GM12891 (cell line): ENCODE measurements around the gene C17orf50.

Source experiments
- PAX5 ChIP-seq: IDR thresholded peaks from 2 replicates; pipeline ENCODE4 v1.6.1; 2011; ENCODE audit warnings: low read length, moderate library complexity, mild to moderate bottlenecking; ENCODE audit not compliant: insufficient read depth, severe bottlenecking
- POLR2A ChIP-seq: IDR thresholded peaks from 2 replicates; pipeline ENCODE4 v1.6.1; 2011; ENCODE audit warnings: low read depth, low read length, control low read depth
- TAF1 ChIP-seq: IDR thresholded peaks from 2 replicates; pipeline ENCODE4 v1.6.1; 2011; ENCODE audit warnings: low read depth, low read length, control low read depth

- TF ChIP-seq TAF1, result no peak
- TF ChIP-seq PAX5, result no peak
- TF ChIP-seq POLR2A, result no peak
Measured at GRCh38 chr17:35775583-35775982, 14.9 kb downstream of the C17orf50 start.
